A549 (cell line): Measurements from ENCODE around the gene HOXC12.

ENCODE experiments used
- EHMT2 ChIP-seq: fragments of 200-600 bp; sonication (generic); IDR thresholded peaks from 2 replicates; pipeline ENCODE4 v1.6.1; 2016; ENCODE audit warnings: antibody characterized with exemption, low read depth, mild to moderate bottlenecking, moderate library complexity
- GATA3 ChIP-seq: IDR thresholded peaks from 2 replicates; pipeline ENCODE4 v1.6.1; 2012; ENCODE audit warnings: borderline replicate concordance
- MYC ChIP-seq: IDR thresholded peaks from 2 replicates; pipeline ENCODE4 v1.6.1; 2012; ENCODE audit warnings: mild to moderate bottlenecking, inconsistent platforms, low read length, improper control_type of control experiment, borderline replicate concordance
- NR3C1 ChIP-seq: fragments of >200 bp; sonication (Bioruptor Twin); formaldehyde crosslinking; IDR thresholded peaks from 3 replicates; pipeline ENCODE4 v1.6.1; 2017
- POLR2A ChIP-seq: IDR thresholded peaks from 2 replicates; pipeline ENCODE4 v1.6.1; 2012; ENCODE audit warnings: mild to moderate bottlenecking, low read length
- SMC3 ChIP-seq: fragments of >200 bp; sonication (Bioruptor Twin); formaldehyde crosslinking; IDR thresholded peaks from 3 replicates; pipeline ENCODE4 v1.6.1; 2018; ENCODE audit warnings: inconsistent platforms
- ZFP36 ChIP-seq: fragments of 450-650 bp; IDR thresholded peaks from 2 replicates; pipeline ENCODE4 v1.6.1; 2014; ENCODE audit warnings: borderline replicate concordance; ENCODE audit not compliant: partially characterized antibody
- TF ChIP-seq, protein P1 (sequence below): IDR thresholded peaks from 2 replicates; pipeline ENCODE4 v1.6.1; 2012
- TF ChIP-seq, protein P2 (sequence below): fragments of >200 bp; sonication (Bioruptor Twin); formaldehyde crosslinking; IDR thresholded peaks from 3 replicates; pipeline ENCODE4 v1.5.1; 2016
- TF ChIP-seq, protein P3 (sequence below): fragments of 450-650 bp; IDR thresholded peaks from 2 replicates; pipeline ENCODE4 v1.6.1; 2014; ENCODE audit warnings: antibody characterized with exemption
- TF ChIP-seq, protein P4 (sequence below): fragments of >200 bp; sonication (Bioruptor Twin); formaldehyde crosslinking; IDR thresholded peaks from 3 replicates; pipeline ENCODE4 v1.6.1; 2016

DNA sequence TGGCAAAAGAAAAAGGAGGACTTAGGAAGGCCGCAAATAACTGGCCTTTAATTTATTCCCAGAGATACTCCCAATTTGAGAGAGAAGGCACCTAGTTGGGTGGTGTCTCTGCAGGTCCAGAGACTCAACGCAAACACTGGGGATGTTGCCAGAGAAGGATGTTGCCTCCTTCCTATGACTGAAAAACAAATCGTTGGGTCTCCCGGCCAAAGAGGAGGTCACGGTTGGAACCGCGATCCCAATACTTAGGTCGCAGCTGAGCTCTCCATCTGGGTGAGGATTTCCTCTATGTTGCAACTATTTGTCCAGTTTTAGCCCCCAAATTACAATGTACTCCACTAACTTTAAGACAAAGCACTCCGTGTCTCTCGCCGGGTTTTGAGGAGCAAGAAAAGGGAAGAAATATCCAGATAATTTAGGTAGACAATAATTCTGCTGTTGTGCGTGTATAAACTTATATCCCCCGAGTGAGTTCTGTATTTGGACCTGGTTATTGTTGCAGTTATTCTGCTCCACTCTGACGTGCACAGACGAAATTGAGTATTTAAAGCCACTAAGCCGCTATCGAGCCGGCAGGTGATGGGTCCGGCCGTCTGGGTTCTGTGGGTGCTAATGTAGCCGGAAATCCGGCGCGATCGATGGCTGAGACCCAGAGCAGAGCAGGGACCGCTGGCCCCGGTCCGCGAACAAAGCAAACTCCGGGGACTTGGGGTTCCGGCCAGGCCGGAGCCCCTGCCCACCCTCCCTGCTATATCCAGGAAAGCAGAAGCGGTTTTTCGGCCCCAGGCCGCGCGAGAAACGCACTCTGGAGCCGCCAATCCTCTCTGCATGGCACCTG, 5.7 kb downstream of the HOXC12 start:
- TF ChIP-seq, protein P1, sequence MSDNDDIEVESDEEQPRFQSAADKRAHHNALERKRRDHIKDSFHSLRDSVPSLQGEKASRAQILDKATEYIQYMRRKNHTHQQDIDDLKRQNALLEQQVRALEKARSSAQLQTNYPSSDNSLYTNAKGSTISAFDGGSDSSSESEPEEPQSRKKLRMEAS, result no peak
- TF ChIP-seq, protein P2, sequence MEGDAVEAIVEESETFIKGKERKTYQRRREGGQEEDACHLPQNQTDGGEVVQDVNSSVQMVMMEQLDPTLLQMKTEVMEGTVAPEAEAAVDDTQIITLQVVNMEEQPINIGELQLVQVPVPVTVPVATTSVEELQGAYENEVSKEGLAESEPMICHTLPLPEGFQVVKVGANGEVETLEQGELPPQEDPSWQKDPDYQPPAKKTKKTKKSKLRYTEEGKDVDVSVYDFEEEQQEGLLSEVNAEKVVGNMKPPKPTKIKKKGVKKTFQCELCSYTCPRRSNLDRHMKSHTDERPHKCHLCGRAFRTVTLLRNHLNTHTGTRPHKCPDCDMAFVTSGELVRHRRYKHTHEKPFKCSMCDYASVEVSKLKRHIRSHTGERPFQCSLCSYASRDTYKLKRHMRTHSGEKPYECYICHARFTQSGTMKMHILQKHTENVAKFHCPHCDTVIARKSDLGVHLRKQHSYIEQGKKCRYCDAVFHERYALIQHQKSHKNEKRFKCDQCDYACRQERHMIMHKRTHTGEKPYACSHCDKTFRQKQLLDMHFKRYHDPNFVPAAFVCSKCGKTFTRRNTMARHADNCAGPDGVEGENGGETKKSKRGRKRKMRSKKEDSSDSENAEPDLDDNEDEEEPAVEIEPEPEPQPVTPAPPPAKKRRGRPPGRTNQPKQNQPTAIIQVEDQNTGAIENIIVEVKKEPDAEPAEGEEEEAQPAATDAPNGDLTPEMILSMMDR, result no peak
- TF ChIP-seq MYC (no peak), POLR2A (no peak), ZFP36 (no peak), NR3C1 (no peak), GATA3 (no peak), SMC3 (no peak), EHMT2 (no peak)
- TF ChIP-seq, protein P3, sequence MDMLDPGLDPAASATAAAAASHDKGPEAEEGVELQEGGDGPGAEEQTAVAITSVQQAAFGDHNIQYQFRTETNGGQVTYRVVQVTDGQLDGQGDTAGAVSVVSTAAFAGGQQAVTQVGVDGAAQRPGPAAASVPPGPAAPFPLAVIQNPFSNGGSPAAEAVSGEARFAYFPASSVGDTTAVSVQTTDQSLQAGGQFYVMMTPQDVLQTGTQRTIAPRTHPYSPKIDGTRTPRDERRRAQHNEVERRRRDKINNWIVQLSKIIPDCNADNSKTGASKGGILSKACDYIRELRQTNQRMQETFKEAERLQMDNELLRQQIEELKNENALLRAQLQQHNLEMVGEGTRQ, result no peak
- TF ChIP-seq, protein P4, sequence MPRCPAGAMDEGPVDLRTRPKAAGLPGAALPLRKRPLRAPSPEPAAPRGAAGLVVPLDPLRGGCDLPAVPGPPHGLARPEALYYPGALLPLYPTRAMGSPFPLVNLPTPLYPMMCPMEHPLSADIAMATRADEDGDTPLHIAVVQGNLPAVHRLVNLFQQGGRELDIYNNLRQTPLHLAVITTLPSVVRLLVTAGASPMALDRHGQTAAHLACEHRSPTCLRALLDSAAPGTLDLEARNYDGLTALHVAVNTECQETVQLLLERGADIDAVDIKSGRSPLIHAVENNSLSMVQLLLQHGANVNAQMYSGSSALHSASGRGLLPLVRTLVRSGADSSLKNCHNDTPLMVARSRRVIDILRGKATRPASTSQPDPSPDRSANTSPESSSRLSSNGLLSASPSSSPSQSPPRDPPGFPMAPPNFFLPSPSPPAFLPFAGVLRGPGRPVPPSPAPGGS, result no peak
